NCI-H345 treated with DMSO at 0.1 percent for 48 hours (cell line): ENCODE data around the gene TRIM38.
"Not testable (repeated sequence)": the region's sequence is repeated elsewhere in the genome, so short reads cannot be mapped to it uniquely, and the experiment has no call there.

Source experiments
- DNase-seq: peaks from one replicate; lab custom pipeline; 2025; ENCODE audit not compliant: unreplicated experiment; lab: John Stamatoyannopoulos, UW

TRIM38 gene

DNA sequence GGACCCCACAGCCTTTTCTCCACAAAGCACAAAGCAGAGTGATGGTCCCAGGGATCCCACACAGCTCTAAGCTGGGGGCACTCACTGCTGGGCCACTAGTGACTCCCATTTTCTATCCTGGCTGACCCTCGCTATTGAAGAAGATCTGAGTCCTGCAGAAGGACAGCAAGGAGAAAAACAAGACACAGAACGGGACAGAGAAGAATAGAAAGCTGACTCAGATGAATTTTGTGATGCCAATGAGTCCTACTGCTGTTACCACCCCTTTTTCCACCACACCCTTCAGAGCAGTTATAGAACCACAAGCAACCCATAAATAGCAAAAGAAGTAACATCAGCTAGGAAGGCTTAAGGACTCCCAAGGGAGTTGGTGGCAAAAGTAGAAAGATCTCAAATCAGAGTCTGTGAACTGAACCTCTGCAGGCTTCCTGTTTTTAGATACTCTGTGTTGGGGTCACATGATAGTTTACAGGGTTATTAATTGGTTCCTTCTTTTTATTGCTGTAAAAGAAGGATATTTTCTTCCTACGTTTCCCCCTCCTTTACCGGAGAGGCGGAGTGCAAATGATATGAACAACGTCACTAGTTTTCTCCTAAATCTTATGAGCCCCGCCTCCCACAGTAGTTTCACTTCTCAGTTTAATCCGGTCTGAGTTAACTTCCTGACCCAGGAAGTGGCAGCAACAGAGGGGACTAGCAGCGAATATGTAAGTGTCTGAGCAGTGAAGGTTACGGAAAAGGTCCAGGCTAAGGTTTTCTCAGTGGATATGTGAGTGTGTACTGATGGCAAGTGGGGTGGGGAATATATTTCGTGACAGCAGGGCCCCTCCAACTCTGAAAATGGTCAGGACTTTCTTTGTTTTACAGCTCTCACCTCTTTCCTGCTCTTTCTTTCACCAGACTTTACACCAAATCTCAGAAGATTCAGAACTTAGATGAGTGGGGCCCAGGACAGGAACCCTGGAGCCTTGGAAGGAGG is at the start of gene TRIM38:
Gene TRIM38, plus strand, starts transcription at position 654 of the 979 bp plus-strand sequence. CDS start 3,721 bp downstream, outside the sequence.
- DNase-seq = no peak

DNA sequence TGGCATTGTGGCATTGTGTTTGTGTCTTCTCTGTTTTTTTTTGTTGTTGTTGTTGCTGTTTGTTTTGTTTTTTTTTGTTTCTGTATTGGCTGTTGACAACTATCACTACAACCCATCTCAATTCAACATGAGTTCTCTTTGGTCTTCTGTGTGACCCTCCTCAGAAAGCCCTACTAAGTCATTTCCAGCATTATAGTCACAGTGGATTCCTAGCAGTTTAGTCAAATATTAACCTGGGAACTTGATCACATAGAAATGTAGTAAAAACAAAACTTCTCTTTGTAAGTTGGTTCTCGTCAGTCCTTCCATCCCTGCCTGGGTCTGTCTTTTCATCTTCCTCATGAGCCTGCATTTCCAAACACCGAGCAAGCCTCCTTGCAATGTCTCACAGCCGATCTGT is 48.9 kb upstream of the TRIM38 start:
- DNase-seq = no peak

- DNase-seq = no peak
Observed at GRCh38 chr6:25916330-25916729, 46.3 kb upstream of the TRIM38 start.

DNA sequence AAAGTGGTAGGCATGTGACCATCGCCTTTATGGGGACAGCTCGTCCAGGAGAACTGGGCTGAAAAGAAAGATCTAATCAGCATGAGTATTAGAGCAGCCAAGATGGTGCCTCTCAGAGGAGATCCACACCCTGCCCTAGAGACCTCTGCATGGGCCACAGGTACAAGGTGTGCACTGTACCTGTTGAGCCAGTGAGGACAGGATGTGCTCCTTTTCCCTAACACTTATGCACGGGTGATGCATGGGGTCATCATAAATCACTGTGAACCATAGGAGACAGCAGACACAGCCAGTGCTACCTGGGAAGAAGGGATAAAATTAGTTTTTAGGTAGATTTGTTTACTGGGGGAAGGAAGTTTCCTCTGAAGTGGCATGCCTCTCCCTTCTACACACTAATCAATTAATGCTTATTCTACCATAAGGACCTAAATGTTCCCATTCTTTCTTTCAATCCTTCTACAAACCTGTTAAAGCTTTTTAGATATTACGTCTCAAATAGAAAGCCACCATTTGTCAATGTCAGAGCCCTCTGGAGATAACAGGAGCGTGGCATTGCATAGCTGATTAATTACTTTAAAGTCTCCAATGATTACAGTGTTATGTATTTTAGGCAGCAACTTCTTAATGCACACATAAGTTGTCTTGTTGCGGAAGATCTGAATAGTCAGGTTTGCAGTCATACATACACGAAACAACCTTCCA is 45.7 kb upstream of the TRIM38 start:
- no peak for DNase-seq

DNA sequence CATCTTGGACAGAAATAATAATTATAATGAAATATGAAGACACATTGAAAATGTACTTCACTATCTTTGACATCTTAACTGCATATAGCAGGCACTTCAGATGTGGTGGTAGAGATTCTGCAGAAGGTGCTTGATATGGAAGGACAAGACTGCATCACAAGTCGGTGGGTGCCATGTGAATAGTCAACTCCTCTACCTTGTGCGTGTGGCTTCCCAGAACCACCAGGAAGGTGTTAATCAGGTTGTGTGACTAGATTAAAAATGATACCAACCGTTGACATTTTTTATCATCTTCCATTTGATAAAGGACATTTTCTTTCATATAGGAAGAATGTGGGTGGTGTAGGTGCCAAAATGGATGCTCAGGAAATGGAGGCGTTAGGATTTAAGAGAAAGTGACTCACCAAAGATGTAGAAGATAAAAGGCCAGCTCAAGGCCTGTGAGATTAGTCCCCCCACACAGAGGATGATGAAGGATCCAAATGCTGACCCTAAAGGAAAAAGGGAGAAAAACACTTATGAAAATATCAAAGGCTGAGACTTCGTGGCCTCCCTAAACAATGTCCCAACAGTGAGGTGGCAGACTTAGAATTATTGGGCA is 44.4 kb upstream of the TRIM38 start:
- no peak for DNase-seq

GRCh38 chr6:25919657-25920056 is 42.9 kb upstream of the TRIM38 start:
- DNase-seq = no peak

GRCh38 chr6:25921525-25922203 is 40.9 kb upstream of the TRIM38 start:
- DNase-seq = no peak

GRCh38 chr6:25922301-25922700 is 40.3 kb upstream of the TRIM38 start:
- no peak for DNase-seq

DNA sequence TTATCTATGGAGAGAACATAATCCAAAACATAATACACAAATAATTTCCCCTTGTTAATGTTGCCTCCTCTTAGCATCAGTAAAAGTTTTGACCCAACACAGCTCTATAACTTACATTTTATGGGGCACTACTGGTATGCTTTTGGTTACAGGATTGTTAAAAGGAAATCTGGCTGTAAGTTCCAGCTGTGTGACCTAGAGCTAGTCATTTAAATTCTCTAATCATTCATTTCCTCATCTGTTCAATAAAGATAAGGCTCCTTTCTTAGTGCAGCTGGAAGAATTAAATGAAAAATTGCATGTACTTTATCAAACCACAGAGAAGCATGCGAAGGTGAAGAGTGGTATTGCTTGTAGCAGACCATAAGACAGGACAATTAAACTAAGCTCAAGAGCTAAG is 36.7 kb upstream of the TRIM38 start:
- no peak for DNase-seq

- no peak for DNase-seq
Observed at GRCh38 chr6:25927178-25927577, 35.4 kb upstream of the TRIM38 start.

DNA sequence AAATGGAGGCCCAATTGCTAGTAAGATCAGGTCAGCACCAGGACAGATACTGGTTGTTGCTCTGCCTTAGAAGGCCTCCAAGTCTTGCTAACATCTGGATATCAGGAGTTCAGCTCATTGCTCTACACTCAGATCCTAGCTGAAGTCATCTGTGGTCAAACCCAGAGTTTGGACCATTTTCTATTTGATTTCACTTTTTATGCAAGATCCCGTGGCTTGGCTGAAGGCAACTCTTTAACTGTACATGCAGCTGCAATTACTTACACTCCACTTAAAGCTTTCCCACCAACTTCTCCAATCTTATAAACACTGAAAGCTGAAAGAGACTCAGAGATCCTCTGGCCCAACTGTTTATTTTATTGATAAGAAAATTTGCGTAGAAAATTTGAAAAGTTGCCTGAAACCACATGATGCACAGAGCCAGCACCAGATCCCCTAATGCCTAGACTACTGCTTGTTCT is 34.8 kb upstream of the TRIM38 start:
- DNase-seq = no peak

DNA sequence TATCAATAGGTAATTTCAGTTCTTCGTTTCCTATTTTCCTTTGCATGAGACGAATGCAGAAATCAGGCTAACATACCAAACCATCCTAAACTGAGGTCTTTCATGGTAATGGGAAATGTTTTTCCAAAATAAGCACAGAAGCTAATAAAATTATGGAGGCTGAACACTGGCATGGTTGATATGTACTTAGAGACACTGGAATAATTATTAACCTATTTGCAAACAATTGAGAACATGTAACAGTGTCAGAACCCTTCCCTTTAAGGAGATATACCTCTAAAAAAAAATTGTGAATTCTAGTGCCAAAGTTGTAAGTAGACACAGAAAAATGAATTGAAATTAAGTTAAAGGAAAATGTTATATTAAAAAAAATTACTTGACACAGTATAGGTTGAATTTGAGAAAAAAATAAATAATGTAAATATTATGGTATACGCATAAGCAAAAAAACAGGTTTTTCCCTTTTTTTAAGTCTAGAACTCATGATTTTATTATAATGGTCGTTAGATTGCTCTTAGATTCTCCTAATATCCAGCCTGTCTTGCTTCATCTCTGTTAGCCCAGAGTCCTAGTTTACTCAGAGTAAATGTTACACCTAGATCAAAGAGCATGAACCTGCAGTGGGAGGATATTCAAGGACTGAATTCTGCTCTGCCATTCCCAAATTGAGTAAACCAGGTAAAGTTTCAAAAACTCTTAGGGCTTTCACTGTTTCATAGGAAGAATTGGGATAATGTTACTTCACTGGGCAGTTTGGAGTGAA is 33.9 kb upstream of the TRIM38 start:
- no peak for DNase-seq

DNA sequence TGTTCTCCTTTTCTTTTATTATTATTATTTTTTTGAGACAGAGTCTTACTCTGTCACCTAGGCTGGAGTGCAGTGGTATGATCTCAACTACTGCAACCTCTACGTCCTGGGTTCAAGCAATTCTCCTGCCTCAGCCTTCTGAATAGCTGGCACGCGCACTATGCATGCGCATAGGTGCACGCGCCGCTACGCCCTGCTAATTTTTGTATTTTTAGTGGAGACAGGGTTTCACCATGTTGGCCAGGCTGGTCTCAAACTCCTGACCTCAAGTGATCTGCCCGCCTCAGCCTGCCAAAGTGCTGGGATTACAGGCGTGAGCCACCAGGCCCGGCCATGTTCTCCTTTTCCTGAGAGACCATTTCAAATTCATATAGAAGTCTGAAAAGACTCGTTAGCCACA is 32.8 kb upstream of the TRIM38 start:
- not testable (repeated sequence) for DNase-seq

- no peak for DNase-seq
Observed at GRCh38 chr6:25930532-25931410, 31.8 kb upstream of the TRIM38 start, which contains the start of gene SLC17A2. Gene SLC17A2, minus strand, starts transcription at chr6:25930691. Its CDS starts 4,895 bp downstream, at chr6:25925796.

GRCh38 chr6:25931411-25931709 is 31.2 kb upstream of the TRIM38 start:
- DNase-seq = no peak

DNA sequence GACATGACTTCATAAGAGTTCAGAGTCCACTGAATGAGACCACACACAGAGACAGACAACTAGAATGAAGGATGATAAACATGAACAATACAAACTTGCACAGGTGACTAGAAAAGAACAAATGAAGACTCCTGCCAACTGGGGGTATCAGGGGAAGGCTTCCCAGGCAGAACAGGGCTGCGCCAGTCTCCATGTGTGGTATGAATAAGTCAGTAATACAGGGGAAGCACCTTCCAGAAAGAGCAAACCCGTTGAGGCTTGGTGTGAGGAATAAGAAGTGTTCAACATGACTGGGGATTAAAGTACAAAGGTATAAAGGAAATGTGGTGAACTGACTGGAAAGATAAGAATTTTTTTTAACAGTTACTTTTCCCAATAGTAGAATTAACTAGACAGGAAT is 28.4 kb upstream of the TRIM38 start:
- DNase-seq = no peak

- DNase-seq = no peak
Observed at GRCh38 chr6:25934735-25935313, 27.8 kb upstream of the TRIM38 start.

DNA sequence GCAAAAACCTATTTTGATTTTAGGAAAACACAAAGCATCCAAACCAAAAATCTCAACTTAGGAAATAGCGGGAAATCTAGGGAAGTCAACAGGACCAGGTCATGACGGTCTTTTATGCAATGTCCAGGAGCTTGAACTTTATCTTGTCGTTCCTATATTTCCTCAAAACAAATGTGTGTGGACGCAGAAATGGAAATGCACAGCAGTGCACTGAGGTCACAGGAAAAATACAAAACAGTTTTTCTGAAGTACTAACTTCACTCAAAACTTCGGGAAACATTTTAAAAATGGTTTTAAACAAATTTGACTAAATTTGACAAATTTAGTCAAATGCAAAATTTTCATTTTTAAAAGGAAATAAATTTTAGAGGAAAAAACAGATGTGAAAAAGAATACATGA is 26.6 kb upstream of the TRIM38 start:
- no peak for DNase-seq

- no peak for DNase-seq
Observed at GRCh38 chr6:25939593-25939992, 23.0 kb upstream of the TRIM38 start.
